KBM-7 (cell line): Measurements from ENCODE around the gene PLA2G2A.
"Not testable (repeated sequence)": the region's sequence is repeated elsewhere in the genome, so short reads cannot be mapped to it uniquely, and the experiment has no call there.

ENCODE experiments used
- DNase-seq: peaks from one replicate; pipeline ENCODE4 v3.0.0-alpha.2; 2015
- in situ Hi-C: fragments of 300-500 bp; cut with MboI; formaldehyde crosslinking; loops from 2 replicates; pipeline ENCODE4 v1.14.3; 2020; ENCODE audit warnings: low sequenced_read_pairs, low pct_unique_long_range_greater_than_20kb, mixed read lengths

PLA2G2A gene, protein sequence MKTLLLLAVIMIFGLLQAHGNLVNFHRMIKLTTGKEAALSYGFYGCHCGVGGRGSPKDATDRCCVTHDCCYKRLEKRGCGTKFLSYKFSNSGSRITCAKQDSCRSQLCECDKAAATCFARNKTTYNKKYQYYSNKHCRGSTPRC

DNA sequence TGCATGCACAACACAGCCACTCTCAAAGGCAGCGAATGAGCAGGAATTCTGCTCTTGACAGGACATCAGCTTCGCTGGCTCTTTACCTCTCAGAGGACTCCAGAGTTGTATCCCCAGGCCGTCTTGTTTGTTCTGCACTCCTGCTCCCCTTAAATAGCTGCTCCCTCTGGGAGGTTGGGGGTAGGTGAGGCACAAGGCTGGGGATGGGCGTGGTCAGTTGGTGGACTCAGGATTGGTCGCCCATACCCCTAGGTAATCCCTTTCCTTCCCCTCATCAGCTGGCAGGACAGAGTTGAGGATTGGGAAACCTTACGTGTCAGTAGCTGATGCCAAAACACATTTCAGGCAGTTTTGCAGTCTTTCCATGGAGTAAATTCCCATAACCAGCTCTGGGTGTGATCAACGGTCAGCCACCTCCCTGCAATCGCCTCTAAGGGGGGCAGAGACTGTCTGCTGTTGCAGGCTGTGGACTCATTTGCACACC is at the start of gene PLA2G2A:
PLA2G2A (minus strand) TSS at position 125 of the 484 bp plus-strand sequence. CDS start 845 bp downstream, outside the sequence.
- in situ Hi-C loops, result no loop called here
- no peak for DNase-seq

DNA sequence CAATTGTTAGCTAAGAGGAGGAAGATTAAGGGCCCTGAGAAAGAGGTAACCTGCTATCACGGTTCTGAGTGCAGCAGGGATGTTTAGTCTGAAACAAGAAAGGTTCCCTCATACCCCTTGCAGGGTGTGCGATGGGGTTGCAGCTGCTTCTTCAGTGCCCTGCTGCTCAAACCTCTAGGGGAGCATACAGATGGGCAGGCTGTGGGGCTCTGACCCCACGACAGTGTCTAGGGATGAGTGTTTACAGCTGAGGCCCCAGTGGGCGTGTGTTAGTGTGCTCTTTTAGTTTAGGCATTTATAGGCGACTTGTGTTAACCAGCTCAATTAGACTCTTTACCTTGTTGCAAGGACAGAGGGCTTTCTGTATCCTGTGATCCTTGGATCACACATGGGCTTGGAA is 49.3 kb upstream of the PLA2G2A start:
- DNase-seq, result no peak

DNA sequence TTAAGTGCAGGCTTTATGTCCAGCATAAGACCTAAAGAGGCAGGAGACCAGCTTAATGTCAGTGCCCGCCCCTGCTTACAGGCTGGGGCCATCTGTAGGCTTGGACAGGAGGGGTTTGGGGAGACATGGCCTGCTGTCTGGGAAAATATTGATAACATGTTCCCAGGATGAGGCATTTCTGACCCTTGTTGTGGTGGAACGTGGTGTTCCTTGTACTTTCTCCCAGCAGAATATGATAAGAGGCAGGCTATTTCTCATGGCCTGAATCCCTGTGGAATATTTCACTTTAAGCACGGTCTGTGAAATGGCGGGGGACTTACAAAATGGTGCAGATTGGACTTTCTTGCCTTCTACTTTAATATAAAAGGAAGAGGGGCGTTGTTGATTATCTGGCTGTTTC is 48.7 kb upstream of the PLA2G2A start:
- in situ Hi-C loops, result loop anchor here (25.0 kb wide), 1 partner anchor 91 kb away; no protein-coding TSS in a partner anchor

More for the DNA sequence above, 49.3 kb upstream of the PLA2G2A start:
- in situ Hi-C loops, result loop anchor here (25.0 kb wide), 1 partner anchor 91 kb away; no protein-coding TSS in a partner anchor

DNA sequence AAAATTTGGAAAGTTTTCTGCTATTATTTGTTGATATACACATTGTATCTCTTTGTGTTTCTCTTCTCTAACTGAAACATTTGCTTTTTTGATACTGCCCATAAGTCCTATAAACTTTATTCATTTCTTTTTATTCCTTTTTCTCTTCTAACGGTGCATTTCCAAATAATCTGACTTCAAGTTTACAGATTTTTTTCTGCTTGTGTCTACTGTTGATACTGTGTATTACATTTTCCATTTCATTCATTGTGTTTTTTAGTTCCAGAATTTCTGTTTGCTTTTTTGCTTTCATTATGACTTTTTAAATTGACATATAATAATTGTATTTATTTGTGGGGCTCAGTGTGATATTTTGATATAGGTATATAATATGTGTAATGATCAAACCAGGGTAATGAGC is 38.3 kb upstream of the PLA2G2A start:
- in situ Hi-C loops, result no loop called here
- no peak for DNase-seq

More for the DNA sequence above, 48.7 kb upstream of the PLA2G2A start:
- DNase-seq, result no peak

DNA sequence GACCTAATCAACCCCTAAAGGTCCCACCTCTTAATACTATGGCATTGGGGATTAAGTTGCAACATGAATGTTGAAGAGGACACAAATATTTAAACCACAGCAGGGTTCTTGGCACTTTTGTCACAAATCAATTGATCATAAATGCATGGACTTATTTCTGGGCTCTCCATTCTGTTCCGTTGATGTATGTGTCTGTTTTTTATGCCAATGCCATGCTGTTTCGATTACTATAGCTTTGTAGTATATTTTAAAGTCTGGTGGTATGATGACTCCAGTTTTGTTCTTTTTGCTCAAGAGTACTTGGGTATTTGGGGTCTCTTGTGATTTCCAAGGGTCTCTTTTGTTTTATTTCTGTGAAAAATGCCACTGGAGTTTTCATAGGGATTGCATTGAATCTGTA is 34.7 kb upstream of the PLA2G2A start:
- no peak for DNase-seq
- in situ Hi-C loops, result no loop called here

DNA sequence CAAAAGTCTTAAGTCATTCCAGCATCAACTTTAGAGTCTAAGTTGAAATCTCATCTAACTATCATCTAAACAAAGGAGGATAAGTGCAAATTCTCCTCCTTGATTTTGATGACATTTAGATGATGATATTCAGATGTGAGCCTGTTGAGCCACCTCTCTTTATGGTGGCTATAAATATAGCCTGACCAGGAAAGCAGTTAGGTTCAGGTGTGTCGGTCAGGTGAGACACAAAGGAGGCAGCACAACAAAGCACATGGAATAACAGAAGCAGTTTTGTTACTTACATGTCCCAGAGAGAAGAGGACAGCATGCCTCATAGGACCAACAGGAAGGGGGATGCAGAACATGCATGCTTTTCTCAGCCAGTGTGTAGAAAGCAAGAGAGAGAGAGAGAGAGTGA is 30.6 kb upstream of the PLA2G2A start:
- DNase-seq, result no peak
- in situ Hi-C loops, result no loop called here

DNA sequence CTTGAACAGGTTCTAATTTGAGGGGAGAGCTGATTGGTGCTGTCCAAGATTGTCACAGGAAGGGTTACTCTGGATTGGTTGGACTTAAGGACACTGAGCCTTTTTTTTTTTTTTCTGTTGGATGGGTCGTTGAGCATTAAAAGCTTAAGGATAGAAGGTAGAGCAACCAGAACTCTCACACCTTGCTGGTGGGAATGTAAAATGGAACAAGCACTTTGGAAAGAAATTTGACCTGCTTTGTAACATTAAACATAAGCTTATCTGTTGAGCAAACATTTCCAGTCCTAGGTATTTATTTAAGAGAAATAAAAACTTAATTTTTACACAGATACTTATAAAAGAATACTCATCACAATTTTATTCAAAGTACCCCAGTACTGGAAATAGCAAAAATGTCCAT is 29.8 kb upstream of the PLA2G2A start:
- no peak for DNase-seq
- in situ Hi-C loops, result no loop called here

DNA sequence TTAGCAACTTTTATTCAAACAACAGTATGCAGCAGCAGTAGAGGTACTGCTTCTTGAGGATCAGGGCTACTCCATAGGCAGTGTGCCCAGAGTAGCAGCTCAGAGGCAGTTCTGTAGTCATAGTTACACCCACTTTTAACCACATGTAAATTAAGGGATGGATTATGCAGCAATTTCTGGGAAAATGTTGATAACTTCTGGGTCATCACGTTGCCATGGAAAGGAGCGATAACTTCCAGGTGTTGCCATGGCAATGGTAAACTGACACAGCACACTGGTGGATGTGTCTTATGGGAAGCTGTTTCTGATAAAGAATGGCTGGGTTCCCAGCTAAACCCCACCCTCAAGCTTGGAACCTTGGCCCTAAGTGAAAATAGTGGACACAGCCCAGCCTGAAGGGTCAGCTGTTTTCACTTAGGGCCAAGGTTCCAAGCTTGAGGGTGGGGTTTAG is 29.0 kb upstream of the PLA2G2A start:
- in situ Hi-C loops, result no loop called here
- DNase-seq, result peak; percentile 0

DNA sequence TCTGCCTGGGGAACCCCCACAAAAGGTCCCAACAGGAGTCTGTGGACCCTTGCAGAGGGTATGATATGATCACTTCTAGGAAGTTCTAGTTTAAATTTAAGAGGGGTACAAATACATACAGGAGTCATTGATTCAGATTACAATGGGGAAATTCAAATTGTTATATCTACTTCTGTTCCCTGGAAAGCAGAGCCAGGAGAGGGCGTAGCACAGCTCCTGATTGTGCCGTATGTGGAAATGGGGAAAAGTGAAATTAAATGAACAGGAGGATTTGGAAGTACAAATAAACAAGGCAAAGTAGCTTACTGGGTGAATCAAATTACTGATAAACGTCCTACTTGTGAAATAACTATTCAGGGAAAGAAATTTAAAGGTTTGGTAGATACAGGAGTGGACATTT is 19.4 kb upstream of the PLA2G2A start:
- DNase-seq, in situ Hi-C loops: not testable (repeated sequence)

DNA sequence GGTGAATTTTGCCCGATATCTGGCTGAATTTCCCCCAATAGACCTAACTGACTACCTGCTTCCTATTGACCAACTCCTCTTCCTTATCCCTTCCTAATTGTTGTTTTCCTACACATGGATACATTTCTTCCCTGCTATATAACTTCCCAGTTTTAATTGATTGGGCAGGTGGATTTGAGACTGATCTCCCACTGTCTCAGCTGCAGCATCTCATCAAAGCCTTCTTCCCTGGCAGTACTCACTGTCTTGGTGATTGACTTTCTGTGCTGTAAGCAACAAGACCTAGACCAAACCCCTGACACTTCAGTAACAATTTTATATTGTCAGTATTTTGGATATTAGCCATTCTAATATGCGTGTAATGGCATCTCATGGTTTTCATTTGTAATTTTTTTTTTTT is 11.3 kb upstream of the PLA2G2A start:
- DNase-seq, result no peak
- in situ Hi-C loops, result no loop called here

DNA sequence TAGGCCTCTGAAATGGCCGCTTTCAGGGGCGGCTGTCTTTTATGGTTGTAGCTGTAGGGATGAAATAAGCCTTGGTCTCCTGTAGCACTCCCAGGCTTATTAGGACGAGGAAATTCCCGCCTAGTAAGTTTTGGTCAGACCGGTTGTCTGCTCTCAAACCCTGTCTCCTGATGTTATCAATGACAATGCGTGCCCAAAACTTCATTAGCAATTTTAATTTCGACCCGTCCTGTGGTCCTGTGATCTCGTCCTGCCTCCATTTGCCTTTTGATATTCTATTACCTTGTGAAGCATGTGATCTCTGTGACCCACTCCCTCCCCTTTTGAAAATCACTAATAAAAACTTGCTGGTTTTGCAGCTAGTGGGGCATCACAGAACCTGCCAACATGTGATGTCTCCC is 10.8 kb upstream of the PLA2G2A start:
- DNase-seq, in situ Hi-C loops: not testable (repeated sequence)

DNA sequence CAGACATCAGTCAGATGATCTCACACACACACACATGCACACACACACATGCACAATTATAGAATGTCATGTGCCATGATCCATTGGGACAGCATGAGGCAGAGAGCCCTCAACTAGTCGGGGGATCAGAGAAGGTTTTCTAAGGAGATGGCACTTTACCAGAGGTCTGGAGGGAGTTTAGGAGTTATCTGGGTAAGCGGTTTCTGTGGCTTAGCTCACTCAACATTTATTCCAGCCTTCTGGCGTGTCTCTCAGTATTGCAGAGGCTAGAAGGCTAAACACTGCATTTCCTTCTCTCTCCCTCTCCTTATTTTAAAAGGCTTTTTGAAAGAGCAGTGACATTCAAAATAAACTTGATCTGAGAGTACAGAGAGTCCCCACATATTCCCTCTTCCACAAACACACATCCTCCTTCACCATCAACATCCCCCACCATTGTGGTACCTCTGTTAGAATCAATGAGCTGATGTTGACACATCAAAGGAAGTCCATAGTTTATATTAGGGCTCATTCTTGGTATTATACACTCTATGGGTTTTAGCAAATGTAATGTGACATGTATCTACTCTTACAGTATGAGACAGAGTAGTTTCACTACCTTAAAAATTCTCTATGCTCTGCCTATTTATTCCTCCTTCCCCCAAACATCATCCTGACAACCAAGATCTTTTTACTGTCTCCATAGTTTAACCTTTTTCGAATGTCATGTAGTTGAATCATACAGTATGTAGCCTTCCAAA is 9.0 kb upstream of the PLA2G2A start:
- in situ Hi-C loops, result no loop called here
- DNase-seq, result no peak

DNA sequence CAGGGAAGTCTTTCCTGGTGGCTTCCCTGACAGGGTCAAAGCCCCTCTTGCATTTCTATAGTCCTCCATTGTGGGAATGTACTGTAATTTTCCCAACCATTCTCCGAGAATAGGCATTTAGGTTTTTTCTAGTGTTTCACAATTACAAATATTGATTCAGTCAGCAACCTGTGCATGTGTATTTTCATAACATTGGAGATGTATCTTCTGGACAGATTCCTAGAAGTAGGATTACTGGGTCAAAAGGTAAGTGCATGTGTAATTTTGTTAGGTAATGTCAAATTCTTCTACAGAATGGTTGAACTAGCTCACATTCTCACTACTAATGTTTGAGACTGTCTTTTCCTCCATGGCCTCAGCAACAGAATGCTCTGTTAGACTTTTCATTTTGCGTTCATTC is 8.3 kb upstream of the PLA2G2A start:
- no peak for DNase-seq
- in situ Hi-C loops, result no loop called here

DNA sequence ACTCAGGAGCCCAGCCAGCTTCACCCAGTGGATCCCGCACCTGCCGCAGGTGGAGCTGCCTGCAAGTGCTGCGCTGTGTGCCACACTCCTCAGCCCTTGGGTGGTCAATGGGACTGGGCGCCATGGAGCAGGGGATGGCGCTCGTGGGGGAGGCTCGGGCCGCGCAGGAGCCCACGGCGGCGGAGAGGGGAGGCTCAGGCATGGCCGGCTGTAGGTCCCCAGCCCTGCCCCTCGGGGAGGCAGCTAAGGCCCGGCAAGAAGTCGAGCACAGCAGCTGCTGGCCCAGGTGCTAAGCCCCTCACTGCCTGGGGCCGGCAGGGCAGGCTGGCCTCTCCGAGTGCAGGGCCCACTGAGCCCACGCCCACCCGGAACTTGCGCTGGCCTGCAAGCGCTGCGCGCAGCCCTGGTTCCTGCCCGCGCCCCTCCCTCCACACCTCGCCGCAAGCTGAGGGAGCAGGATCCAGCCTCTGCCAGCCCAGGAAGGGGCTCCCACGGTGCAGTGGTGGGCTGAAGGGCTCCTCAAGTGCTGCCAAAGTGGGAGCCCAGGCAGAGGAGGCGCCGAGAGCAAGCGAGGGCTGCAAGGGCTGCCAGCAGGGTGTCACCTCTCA is 5.1 kb upstream of the PLA2G2A start:
- in situ Hi-C loops, DNase-seq: not testable (repeated sequence)

DNA sequence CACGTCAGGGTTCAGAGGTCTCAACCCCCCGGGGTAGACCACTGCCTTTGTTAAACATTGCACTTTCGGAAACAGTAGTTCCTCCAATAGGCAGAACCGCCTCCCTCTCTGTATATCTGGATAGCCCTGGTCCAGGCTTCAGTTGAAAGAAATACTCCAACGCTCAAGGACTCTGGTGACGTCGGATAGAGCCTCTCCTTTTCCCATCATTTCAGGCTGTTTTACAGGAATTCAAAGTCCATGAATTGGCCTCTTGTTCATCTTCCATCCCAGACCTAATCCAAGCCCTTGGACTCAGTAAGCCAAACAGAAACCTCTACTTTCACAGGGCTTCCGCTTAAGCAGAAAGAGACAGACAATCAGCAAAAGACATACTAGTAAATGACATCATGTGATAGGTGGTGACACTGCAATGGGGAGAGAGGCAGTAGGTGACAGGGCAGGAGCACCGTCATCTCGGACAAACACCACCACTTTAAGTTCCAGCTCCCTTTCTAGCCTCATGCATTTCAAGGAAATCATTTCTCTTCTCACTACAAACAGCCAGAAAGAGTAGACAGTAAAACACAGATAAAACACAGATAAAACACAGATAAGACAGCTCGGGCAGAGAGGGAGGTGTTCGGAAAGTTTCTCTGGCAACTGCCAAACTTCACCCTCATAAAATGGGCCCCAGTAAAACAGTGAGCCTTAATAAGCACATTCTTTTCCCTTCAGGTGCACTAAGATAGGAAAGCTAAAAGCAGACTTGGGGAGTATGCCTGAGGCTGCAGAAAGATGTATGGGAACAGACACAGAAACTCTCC is 2.3 kb upstream of the PLA2G2A start:
- no peak for DNase-seq
- in situ Hi-C loops, result no loop called here

DNA sequence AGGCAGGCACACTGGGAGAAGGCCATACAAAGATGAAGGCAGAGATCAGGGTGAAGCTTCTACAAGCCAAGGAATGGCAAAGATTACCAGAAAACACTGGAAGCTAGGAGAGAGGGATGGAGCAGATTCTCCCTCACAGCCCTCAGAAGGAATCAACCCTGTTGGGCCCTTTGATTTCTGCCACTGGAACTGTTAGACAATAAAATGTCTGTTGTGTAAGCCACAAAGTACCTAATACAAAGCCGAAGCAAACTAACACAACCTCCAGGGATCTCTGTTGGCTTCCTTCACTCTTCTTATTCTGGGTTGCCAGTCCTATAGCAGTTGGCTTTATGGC is 1.7 kb upstream of the PLA2G2A start:
- DNase-seq, result no peak
- in situ Hi-C loops, result no loop called here

DNA sequence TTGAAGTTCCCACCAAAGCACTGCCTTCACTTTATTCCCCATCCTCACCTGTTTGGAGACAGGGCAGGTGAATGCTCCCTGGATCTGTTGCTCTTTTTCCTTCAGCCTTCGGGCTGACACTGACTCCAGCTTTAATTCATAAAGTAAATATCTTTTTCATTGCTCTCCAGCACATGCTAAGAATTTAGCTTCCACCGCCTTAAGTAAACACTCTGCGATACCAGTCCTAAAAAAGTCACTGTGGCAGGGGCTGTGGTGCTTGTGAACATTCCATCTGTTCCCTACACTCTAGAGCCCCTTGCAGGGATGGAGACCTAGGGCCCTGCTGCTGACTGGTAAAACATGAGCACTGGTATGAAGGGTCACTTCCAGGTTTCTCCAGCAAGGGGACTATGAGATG is 896 bp upstream of the PLA2G2A start:
- no peak for DNase-seq
- in situ Hi-C loops, result no loop called here

DNA sequence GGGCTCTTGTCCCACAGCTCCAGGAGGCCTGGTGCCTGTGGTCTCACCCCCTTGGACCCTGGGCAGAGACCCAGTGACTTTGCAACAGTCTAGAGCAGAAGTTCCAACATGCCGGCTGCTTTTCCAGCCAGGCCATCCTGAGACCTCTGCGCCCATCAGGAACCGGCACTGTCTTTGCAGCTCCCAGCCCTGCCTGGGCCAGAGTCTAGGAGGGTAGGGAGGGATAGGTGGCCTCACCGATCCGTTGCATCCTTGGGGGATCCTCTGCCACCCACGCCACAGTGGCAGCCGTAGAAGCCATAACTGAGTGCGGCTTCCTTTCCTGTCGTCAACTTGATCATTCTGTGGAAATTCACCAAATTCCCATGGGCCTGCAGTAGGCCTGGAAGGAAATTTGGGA is 1.3 kb downstream of the PLA2G2A start:
- no peak for DNase-seq
- in situ Hi-C loops, result no loop called here

DNA sequence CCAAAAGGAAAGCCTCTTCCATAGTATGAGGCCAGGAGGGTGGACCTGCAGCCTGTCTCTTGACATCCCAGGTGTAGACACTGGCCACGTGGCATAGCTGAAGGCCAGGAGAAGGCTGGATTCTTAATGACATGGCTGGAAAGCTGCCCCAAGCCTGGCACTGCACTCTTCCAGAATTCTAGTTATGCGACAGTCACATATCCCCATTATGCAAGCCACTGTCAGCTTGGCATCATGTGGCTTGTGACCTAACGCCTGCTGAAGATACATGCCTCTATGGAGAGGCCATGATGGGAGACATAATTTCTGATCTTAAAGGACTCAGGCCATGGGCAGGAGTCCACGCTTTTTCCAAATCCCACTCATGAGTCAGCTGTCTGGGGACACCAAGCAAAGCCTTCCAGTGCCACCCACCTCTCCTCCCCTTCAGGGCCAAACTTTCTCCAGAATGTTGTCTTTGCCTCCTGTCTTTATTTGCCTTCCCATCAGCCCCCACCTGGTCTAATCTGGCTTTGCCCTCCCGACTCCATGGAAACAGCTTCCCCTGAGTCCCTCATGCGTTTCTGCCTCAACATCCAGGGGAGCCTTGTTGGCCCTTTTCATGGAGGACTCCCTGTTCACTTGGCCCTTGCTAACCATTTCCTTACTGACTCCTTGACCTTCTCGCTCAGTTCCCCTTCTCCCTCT is 3.0 kb downstream of the PLA2G2A start:
- DNase-seq, result no peak
- in situ Hi-C loops, result no loop called here
